HepG2 (cell line): ENCODE data around the gene RRP8. TPM values are rescaled to one million over a fixed set of nuclear protein-coding genes. Genes with fewer than 3 reads are reported as not detected.
A peak's percentile ranks its signal among the peaks of the same experiment; 100 is the strongest.

Experiments used
- IRF2 ChIP-seq: IDR thresholded peaks from 2 replicates; pipeline ENCODE4 v1.6.1; 2018; ENCODE audit warnings: missing genetic modification reagents, missing compliant biosample characterization
- RAD51 ChIP-seq: fragments of 450-650 bp; IDR thresholded peaks from 2 replicates; pipeline ENCODE4 v1.6.1; 2016; ENCODE audit warnings: borderline replicate concordance
- REST ChIP-seq, 2 experiments: IDR thresholded peaks; 2 replicates each; pipeline ENCODE4 v1.6.1; 2011 to 2012; ENCODE audit warnings: low read length in 2 of 2, borderline replicate concordance in 1 of 2, low read depth in 1 of 2, mild to moderate bottlenecking in 1 of 2, moderate library complexity in 1 of 2
- SALL1 ChIP-seq: sonication (generic); formaldehyde crosslinking; IDR thresholded peaks from 2 replicates; pipeline ENCODE4 v1.8.0; 2022; ENCODE audit warnings: mild to moderate bottlenecking, missing genetic modification reagents
- ZFP82 ChIP-seq: sonication (generic); formaldehyde crosslinking; IDR thresholded peaks from 2 replicates; pipeline ENCODE4 v1.5.1; 2020; ENCODE audit warnings: mild to moderate bottlenecking, missing genetic modification reagents, borderline replicate concordance
- ZNF414 ChIP-seq: sonication (generic); formaldehyde crosslinking; IDR thresholded peaks from 2 replicates; pipeline ENCODE4 v1.5.0; 2020; ENCODE audit warnings: missing genetic modification reagents
- ZNF816 ChIP-seq: sonication (generic); formaldehyde crosslinking; IDR thresholded peaks from 2 replicates; pipeline ENCODE4 v1.8.0; 2022; ENCODE audit warnings: missing genetic modification reagents, mild to moderate bottlenecking, borderline replicate concordance
- polyA plus RNA-seq, 8 experiments: library from polyadenylated mRNA; depleted of rRNA in 3 of 8; stranded (reverse) in 7 of 8; unstranded in 1 of 8; fragments of >200 nt; fragmentation: Illumina TruSeq in 4 of 8; extraction: Trizol in 4 of 8; gene quantifications; 2 replicates each; pipeline versions ENCODE4 v1.2.1 to v1.2.3, GENCODE V29; 2011 to 2016; ENCODE audit warnings: low read depth in 4 of 8, missing spikeins in 1 of 8, mixed read lengths in 1 of 8; ENCODE audit not compliant: insufficient read depth in 1 of 8
- total RNA-seq, 5 experiments: library from RNA; depleted of rRNA; stranded (reverse); fragments of >200 nt; fragmentation: Illumina TruSeq; extraction: Trizol; gene quantifications; 2 replicates each; pipeline ENCODE4 v1.2.3, GENCODE V29; 2016; ENCODE audit warnings: low read depth in 1 of 5
- TF ChIP-seq, protein P1 (sequence below): fragments of 450-650 bp; IDR thresholded peaks from 2 replicates; pipeline ENCODE4 v1.6.1; 2016

RRP8 gene
- total and polyA plus RNA-seq, 2 of the 13 experiments (the other 11 are each of a cell fraction or from before 2014, with no cell fraction given) = 7.2 to 21.6 TPM

DNA sequence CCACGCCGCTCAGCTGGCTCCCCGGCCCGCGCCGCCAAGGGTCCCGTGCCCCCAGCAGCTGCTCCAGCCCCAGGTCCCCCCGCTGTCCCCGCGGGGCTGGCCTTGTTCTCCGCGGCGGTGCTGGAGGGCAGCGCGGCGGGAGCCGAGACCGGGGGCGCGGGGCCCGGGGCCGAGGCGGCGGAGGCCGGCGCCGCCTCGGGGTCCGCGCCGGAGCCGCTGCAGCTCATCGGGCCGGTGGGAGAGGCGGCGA, 8.5 kb upstream of the RRP8 start (continued):
- TF ChIP-seq RAD51 (no peak), ZNF414 (no peak), ZFP82 (peak; percentile 85; the same call in 1 of the 2 replicates), IRF2 (no peak), SALL1 (CRISPR knock-in tag) (no peak), ZNF816 (CRISPR knock-in tag) (0 out of 2 replicates have a peak, but pooled peaks have one; percentile 47), REST (IDR thresholded peaks at IDR 0.05; ENCODE audit: borderline replicate concordance in 1 of 2, low read depth in 1 of 2, low read length in 2 of 2) (no peak)
- TF ChIP-seq, protein P1, sequence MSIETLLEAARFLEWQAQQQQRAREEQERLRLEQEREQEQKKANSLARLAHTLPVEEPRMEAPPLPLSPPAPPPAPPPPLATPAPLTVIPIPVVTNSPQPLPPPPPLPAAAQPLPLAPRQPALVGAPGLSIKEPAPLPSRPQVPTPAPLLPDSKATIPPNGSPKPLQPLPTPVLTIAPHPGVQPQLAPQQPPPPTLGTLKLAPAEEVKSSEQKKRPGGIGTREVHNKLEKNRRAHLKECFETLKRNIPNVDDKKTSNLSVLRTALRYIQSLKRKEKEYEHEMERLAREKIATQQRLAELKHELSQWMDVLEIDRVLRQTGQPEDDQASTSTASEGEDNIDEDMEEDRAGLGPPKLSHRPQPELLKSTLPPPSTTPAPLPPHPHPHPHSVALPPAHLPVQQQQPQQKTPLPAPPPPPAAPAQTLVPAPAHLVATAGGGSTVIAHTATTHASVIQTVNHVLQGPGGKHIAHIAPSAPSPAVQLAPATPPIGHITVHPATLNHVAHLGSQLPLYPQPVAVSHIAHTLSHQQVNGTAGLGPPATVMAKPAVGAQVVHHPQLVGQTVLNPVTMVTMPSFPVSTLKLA = no peak
